ENCODE data around the gene ST6GAL2. TPM values are rescaled to one million over a fixed set of nuclear protein-coding genes. Genes with fewer than 3 reads are reported as not detected.

ST6GAL2 gene, protein sequence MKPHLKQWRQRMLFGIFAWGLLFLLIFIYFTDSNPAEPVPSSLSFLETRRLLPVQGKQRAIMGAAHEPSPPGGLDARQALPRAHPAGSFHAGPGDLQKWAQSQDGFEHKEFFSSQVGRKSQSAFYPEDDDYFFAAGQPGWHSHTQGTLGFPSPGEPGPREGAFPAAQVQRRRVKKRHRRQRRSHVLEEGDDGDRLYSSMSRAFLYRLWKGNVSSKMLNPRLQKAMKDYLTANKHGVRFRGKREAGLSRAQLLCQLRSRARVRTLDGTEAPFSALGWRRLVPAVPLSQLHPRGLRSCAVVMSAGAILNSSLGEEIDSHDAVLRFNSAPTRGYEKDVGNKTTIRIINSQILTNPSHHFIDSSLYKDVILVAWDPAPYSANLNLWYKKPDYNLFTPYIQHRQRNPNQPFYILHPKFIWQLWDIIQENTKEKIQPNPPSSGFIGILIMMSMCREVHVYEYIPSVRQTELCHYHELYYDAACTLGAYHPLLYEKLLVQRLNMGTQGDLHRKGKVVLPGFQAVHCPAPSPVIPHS
- not detected in 2 replicates for total RNA-seq (2011; cell fraction: chromatin; rRNA removed; ENCODE audit: low replicate concordance)
- not detected in 2 replicates for total RNA-seq (2011; cell fraction: nucleolus; rRNA removed)
- total RNA-seq (2011; cell fraction: nucleoplasm; rRNA removed) = not detected in 2 replicates
- total RNA-seq (2014; rRNA removed) (not detected in 2 replicates), total RNA-seq (2014; rRNA removed; fragmentation: Illumina TruSeq; extraction: Trizol) (not detected in 2 replicates), total RNA-seq (2015; rRNA removed; fragmentation: Illumina TruSeq; extraction: Trizol) (not detected in 2 replicates), total RNA-seq (2021) (not detected in 2 replicates), polyA plus RNA-seq (2011; rRNA removed) (not detected in 2 replicates), polyA plus RNA-seq (2014; fragmentation: Illumina TruSeq; extraction: Trizol) (not detected in 2 replicates), polyA plus RNA-seq (2014; fragmentation: Nextera tagmentation; extraction: Ambion mirVana) (not detected), polyA plus RNA-seq (2014; rRNA removed) (not detected in 2 replicates), polyA minus RNA-seq (2011; rRNA and poly(A)+ RNA removed) (not detected in 2 replicates), Bru-seq, nascent RNA (percentile 6 among the genes with signal in this experiment), BruChase-seq, experiment 1, labeled RNA remaining after a 2-hour chase (percentile 7 among the genes with signal in this experiment), BruChase-seq, experiment 2, labeled RNA remaining after a 6-hour chase (percentile 4 among the genes with signal in this experiment)
- polyA plus RNA-seq (2011; cell fraction: cytosol; rRNA removed) = not detected in 2 replicates
- not detected in 2 replicates for polyA plus RNA-seq (2011; cell fraction: nucleus; rRNA removed)
- polyA plus RNA-seq (2012) = not detected in 2 replicates
- not detected in 2 replicates for polyA minus RNA-seq (2011; cell fraction: cytosol; rRNA and poly(A)+ RNA removed)
- not detected in 2 replicates for polyA minus RNA-seq (2011; cell fraction: nucleus; rRNA and poly(A)+ RNA removed)
- long read RNA-seq, experiment 1 = 0 reads
- long read RNA-seq, experiment 2 = 0 reads
- long read RNA-seq, experiment 3 = 0 reads

DNA sequence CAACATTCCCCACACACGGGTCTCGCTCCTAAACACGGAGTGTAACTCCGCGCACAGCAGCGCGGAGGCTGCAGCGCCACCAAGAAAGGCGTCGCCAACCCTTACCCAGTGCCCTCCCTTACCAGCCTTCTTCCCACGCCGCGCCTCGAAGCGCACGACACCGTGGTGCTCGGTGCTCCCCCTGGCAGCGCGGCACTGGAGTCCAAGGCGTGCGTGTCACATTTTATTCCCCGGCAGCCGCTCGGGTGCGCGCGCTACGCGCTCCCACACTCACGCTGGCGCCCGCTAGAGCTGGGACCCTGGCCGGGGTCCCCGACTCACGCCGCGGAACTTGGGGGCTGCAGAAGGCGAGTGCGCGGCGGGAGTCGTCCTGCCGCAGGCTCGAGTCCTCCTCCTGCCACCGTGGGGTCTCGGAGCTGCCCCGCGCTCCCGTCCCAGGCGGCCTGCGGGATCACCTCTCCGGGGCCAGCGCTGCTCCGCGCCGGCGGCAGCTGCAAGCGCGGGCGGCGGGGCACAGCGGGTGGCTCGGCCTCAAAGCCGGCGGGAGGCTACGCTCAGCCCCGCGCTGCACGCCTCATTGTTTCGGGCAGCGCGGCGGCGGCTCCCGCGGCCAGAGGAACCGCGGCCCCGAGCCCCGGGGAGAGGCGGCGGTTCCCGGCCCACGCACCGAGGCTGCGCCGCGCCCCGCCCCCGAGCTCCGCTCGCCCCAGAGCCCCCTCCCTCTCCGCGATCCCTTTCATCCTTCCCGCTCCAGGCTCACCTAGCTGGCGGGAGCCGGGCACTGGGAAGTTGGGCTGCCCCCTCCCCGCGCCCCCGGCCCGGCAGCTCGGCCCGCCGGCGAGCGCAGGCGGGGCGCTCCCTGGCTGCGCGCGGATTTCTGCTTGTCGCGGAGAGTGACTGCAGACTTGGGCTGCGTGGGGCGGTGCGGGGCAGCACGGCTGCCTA, at the start of gene ST6GAL2:
Gene ST6GAL2, minus strand, starts transcription at position 197 of the 945 bp plus-strand sequence. CDS start 42,190 bp downstream, outside the sequence.
- CTCF ChIA-PET (ENCODE audit: low intra/inter-chr PET ratio) = no interaction called here
- no peaks in the 10 kb centered on the region for H4K20me1 ChIP-seq (replicated peaks; ENCODE audit: control insufficient read depth, insufficient read depth, low read length)
- no peaks in the 10 kb centered on the region for H3K9me1 ChIP-seq (ENCODE audit: control insufficient read depth, insufficient read depth, low read length)
- ATAC-seq (no peak), DNase-seq (ENCODE audit: extremely low read depth in 1 of 4, low spot score in 3 of 4) (no peak), FAIRE-seq (no peak)
- in situ Hi-C loops (cut with MboI) (no loop called here), intact Hi-C loops (cut with micrococcal nuclease) (no loop called here)
- no peak within 1 kb of the TSS for H3K4me3 ChIP-seq
- POLR2A ChIA-PET = no interaction called here
- H3K36me3 ChIP-seq (ENCODE audit: control insufficient read depth, insufficient read depth, low read length) = no peaks in the 10 kb centered on the region
- TF ChIP-seq SNRNP70 (optimal IDR thresholded peaks at IDR 0.05; ENCODE audit: low read depth, low read length) = no peak
- TF ChIP-seq, protein P1, sequence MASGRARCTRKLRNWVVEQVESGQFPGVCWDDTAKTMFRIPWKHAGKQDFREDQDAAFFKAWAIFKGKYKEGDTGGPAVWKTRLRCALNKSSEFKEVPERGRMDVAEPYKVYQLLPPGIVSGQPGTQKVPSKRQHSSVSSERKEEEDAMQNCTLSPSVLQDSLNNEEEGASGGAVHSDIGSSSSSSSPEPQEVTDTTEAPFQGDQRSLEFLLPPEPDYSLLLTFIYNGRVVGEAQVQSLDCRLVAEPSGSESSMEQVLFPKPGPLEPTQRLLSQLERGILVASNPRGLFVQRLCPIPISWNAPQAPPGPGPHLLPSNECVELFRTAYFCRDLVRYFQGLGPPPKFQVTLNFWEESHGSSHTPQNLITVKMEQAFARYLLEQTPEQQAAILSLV (tag; IDR thresholded peaks at IDR 0.05) = no peak
- TF ChIP-seq, protein P2, sequence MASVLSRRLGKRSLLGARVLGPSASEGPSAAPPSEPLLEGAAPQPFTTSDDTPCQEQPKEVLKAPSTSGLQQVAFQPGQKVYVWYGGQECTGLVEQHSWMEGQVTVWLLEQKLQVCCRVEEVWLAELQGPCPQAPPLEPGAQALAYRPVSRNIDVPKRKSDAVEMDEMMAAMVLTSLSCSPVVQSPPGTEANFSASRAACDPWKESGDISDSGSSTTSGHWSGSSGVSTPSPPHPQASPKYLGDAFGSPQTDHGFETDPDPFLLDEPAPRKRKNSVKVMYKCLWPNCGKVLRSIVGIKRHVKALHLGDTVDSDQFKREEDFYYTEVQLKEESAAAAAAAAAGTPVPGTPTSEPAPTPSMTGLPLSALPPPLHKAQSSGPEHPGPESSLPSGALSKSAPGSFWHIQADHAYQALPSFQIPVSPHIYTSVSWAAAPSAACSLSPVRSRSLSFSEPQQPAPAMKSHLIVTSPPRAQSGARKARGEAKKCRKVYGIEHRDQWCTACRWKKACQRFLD (CRISPR knock-in tag; IDR thresholded peaks at IDR 0.05) = no peak
- no peak for TF ChIP-seq NCOA2 (IDR thresholded peaks at IDR 0.05; ENCODE audit: partially characterized antibody in 2 of 2)
- no peak for TF ChIP-seq HEY1 (CRISPR knock-in tag; IDR thresholded peaks at IDR 0.05; ENCODE audit: borderline replicate concordance)
- no peak for TF ChIP-seq E2F3 (CRISPR knock-in tag; IDR thresholded peaks at IDR 0.05)
- no peak for TF ChIP-seq YBX1 (IDR thresholded peaks at IDR 0.05)
- TF ChIP-seq, protein P3, sequence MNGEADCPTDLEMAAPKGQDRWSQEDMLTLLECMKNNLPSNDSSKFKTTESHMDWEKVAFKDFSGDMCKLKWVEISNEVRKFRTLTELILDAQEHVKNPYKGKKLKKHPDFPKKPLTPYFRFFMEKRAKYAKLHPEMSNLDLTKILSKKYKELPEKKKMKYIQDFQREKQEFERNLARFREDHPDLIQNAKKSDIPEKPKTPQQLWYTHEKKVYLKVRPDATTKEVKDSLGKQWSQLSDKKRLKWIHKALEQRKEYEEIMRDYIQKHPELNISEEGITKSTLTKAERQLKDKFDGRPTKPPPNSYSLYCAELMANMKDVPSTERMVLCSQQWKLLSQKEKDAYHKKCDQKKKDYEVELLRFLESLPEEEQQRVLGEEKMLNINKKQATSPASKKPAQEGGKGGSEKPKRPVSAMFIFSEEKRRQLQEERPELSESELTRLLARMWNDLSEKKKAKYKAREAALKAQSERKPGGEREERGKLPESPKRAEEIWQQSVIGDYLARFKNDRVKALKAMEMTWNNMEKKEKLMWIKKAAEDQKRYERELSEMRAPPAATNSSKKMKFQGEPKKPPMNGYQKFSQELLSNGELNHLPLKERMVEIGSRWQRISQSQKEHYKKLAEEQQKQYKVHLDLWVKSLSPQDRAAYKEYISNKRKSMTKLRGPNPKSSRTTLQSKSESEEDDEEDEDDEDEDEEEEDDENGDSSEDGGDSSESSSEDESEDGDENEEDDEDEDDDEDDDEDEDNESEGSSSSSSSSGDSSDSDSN (IDR thresholded peaks at IDR 0.05; ENCODE audit: borderline replicate concordance in 1 of 2, low read depth in 2 of 2, low read length in 2 of 2) = no peak
- TF ChIP-seq ZNF589 (CRISPR knock-in tag; IDR thresholded peaks at IDR 0.05; ENCODE audit: low read depth) = no peak
- no peaks in the 10 kb centered on the region for H3K9me3 ChIP-seq (replicated peaks; ENCODE audit: control insufficient read depth, insufficient read depth, low read depth, low read length)
- H3K9ac ChIP-seq (ENCODE audit: insufficient read depth in 1 of 2, low read depth in 2 of 2, low read length in 2 of 2) = no peak within 1 kb of the TSS
- no peaks in the 10 kb centered on the region for H3K4me1 ChIP-seq (replicated peaks in 1 of 2; ENCODE audit: control insufficient read depth in 2 of 2, insufficient read depth in 2 of 2, low read length in 2 of 2)
- H3K27ac ChIP-seq (ENCODE audit: extremely low read depth, low read depth, low read length) = no peak within 1 kb of the TSS
- WGBS (ENCODE audit: insufficient coverage, low coverage, missing lambda C conversion rate) = 39% methylated on average over 40 of the region's 118 CpGs
- H3K79me2 ChIP-seq (ENCODE audit: control insufficient read depth, insufficient read depth, low read length) = no peaks in the 10 kb centered on the region
- no peaks in the 10 kb centered on the region for H3K27me3 ChIP-seq (ENCODE audit: control insufficient read depth in 2 of 2, insufficient read depth in 2 of 2, low read length in 2 of 2)
- BruUV-seq (replicated peaks) = no TSS peak
- no peak within 1 kb of the TSS for H2AFZ ChIP-seq (ENCODE audit: low read depth, low read length)
- no peak within 1 kb of the TSS for H3K4me2 ChIP-seq (ENCODE audit: insufficient read depth, low read length)
